HL-60 (cell line): Measurements from ENCODE around the gene ARHGEF9.

ENCODE experiments used
- GABPA ChIP-seq: IDR thresholded peaks from 2 replicates; pipeline ENCODE4 v1.6.1; 2012; ENCODE audit warnings: low read depth
- POLR2AphosphoS5 ChIP-seq: IDR thresholded peaks from 2 replicates; pipeline ENCODE4 v1.6.1; 2012; ENCODE audit warnings: low read depth
- SPI1 ChIP-seq: IDR thresholded peaks from 2 replicates; pipeline ENCODE4 v1.6.1; 2012; ENCODE audit warnings: low read depth, mild to moderate bottlenecking, borderline replicate concordance
- TF ChIP-seq, protein P1 (sequence below): IDR thresholded peaks from one replicate; pipeline ENCODE4 v1.5.1; 2011; ENCODE audit warnings: low read length, control low read depth, inconsistent platforms; ENCODE audit not compliant: insufficient read depth
- TF ChIP-seq, protein P2 (sequence below): IDR thresholded peaks from 2 replicates; pipeline ENCODE4 v1.6.1; 2012; ENCODE audit warnings: low read depth; ENCODE audit not compliant: insufficient replicate concordance

DNA sequence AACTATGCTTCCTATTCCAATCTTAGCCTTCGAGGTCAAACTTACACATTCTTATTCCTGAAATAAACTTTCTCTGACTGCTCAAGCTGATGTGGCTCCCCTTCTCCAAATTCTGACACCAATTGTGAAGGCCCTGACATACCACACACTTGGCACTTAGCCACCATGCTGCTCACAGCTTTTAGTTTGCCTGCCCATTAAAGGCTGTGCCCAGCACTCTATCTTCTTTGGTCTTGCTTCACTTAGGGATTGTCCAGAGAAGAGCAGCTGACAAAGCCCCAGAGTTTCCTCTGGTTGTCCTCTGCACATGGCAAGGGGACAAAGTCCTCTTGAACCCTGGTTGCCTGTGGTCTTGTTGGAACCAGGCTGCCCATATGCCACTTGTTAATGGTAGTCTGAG, 126.1 kb downstream of the ARHGEF9 start:
- TF ChIP-seq, protein P1, sequence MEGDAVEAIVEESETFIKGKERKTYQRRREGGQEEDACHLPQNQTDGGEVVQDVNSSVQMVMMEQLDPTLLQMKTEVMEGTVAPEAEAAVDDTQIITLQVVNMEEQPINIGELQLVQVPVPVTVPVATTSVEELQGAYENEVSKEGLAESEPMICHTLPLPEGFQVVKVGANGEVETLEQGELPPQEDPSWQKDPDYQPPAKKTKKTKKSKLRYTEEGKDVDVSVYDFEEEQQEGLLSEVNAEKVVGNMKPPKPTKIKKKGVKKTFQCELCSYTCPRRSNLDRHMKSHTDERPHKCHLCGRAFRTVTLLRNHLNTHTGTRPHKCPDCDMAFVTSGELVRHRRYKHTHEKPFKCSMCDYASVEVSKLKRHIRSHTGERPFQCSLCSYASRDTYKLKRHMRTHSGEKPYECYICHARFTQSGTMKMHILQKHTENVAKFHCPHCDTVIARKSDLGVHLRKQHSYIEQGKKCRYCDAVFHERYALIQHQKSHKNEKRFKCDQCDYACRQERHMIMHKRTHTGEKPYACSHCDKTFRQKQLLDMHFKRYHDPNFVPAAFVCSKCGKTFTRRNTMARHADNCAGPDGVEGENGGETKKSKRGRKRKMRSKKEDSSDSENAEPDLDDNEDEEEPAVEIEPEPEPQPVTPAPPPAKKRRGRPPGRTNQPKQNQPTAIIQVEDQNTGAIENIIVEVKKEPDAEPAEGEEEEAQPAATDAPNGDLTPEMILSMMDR: no peak
- TF ChIP-seq POLR2AphosphoS5 (no peak), GABPA (no peak), SPI1 (no peak)
- TF ChIP-seq, protein P2, sequence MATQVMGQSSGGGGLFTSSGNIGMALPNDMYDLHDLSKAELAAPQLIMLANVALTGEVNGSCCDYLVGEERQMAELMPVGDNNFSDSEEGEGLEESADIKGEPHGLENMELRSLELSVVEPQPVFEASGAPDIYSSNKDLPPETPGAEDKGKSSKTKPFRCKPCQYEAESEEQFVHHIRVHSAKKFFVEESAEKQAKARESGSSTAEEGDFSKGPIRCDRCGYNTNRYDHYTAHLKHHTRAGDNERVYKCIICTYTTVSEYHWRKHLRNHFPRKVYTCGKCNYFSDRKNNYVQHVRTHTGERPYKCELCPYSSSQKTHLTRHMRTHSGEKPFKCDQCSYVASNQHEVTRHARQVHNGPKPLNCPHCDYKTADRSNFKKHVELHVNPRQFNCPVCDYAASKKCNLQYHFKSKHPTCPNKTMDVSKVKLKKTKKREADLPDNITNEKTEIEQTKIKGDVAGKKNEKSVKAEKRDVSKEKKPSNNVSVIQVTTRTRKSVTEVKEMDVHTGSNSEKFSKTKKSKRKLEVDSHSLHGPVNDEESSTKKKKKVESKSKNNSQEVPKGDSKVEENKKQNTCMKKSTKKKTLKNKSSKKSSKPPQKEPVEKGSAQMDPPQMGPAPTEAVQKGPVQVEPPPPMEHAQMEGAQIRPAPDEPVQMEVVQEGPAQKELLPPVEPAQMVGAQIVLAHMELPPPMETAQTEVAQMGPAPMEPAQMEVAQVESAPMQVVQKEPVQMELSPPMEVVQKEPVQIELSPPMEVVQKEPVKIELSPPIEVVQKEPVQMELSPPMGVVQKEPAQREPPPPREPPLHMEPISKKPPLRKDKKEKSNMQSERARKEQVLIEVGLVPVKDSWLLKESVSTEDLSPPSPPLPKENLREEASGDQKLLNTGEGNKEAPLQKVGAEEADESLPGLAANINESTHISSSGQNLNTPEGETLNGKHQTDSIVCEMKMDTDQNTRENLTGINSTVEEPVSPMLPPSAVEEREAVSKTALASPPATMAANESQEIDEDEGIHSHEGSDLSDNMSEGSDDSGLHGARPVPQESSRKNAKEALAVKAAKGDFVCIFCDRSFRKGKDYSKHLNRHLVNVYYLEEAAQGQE: no peak
